Panc1 (cell line): ENCODE measurements around the gene POTEB3. TPM values are rescaled to one million over a fixed set of nuclear protein-coding genes. Genes with fewer than 3 reads are reported as not detected.
"Not testable (repeated sequence)": the region's sequence is repeated elsewhere in the genome, so short reads cannot be mapped to it uniquely, and the experiment has no call there.

Experiments
- ATAC-seq: fragments of 200-7000 bp; cut with Tn5 transposase; 2 replicates; pipeline ENCODE4 v1.9.1; 2020; ENCODE audit warnings: mild to moderate bottlenecking, moderate library complexity
- BruUV-seq: library from RNA; stranded (reverse); fragments of 400-500 nt; replicated peaks from 2 replicates; lab custom pipeline; 2021; lab: Mats Ljungman, UMichigan
- CTCF ChIA-PET: fragments of 300-600 bp; sonication (Branson Sonifier 250); formaldehyde crosslinking; loops from one replicate; lab custom pipeline; 2022; ENCODE audit warnings: antibody characterized with exemption; lab: Charles Lee
- POLR2A ChIA-PET: fragments of 300-600 bp; sonication (Branson Sonifier 250); formaldehyde crosslinking; loops from one replicate; lab custom pipeline; 2022; ENCODE audit warnings: antibody characterized with exemption; lab: Charles Lee
- DNase-seq: peaks from one replicate; pipeline ENCODE4 v3.0.0-alpha.2; 2010; ENCODE audit warnings: low read depth, low spot score
- H3K27ac ChIP-seq: 2 replicates; pipeline ENCODE4 v1.5.1; 2011; ENCODE audit warnings: mild to moderate bottlenecking, low read length, inconsistent platforms
- H3K27me3 ChIP-seq: fragments of 200-500 bp; sonication (Bioruptor generic); 2 replicates; pipeline ENCODE4 v1.6.0; 2014; ENCODE audit warnings: low read length, inconsistent platforms; ENCODE audit not compliant: control insufficient read depth, insufficient read depth
- H3K36me3 ChIP-seq: fragments of 200-500 bp; sonication (Bioruptor generic); 2 replicates; pipeline ENCODE4 v1.5.1; 2014; ENCODE audit warnings: inconsistent platforms, mild to moderate bottlenecking, low read length, moderate library complexity; ENCODE audit not compliant: control insufficient read depth, insufficient read depth
- H3K4me1 ChIP-seq: 2 replicates; pipeline ENCODE4 v1.5.1; 2011; ENCODE audit warnings: inconsistent platforms, mild to moderate bottlenecking, low read length, moderate library complexity; ENCODE audit not compliant: control insufficient read depth, insufficient read depth
- H3K4me3 ChIP-seq, 2 experiments: 2 replicates each; pipeline ENCODE4 v1.5.1; 2011 to 2012; ENCODE audit warnings: low read depth in 2 of 2, low read length in 2 of 2, mild to moderate bottlenecking in 2 of 2, inconsistent platforms in 1 of 2, moderate library complexity in 1 of 2
- H3K9me3 ChIP-seq: fragments of 200-500 bp; sonication (Bioruptor generic); 2 replicates; pipeline ENCODE4 v1.5.1; 2014; ENCODE audit warnings: low read depth, mild to moderate bottlenecking, inconsistent platforms, low read length, moderate library complexity; ENCODE audit not compliant: control insufficient read depth, insufficient read depth
- in situ Hi-C: cut with HindIII; loops from 2 replicates; pipeline ENCODE4 v1.10.0; 2016; ENCODE audit warnings: low sequenced_read_pairs, low pct_unique_long_range_greater_than_20kb
- intact Hi-C: fragments of 100-400 bp; cut with micrococcal nuclease; formaldehyde crosslinking; loops from one replicate; pipeline ENCODE4 v1.10.0; 2022; ENCODE audit not compliant: unreplicated experiment
- total RNA-seq: library from RNA; stranded (reverse); gene quantifications from one replicate; pipeline ENCODE4 v1.2.1, GENCODE V29; 2021; ENCODE audit not compliant: unreplicated experiment

Gene POTEB3
- total RNA-seq, 1 experiment from 2014 or later, result not detected

GRCh38 chr15:21398511-21398910, 41.8 kb downstream of the POTEB3 start:
- in situ Hi-C loops, DNase-seq, H3K4me1 ChIP-seq, H3K27ac ChIP-seq, H3K36me3 ChIP-seq, H3K4me3 ChIP-seq, H3K9me3 ChIP-seq, CTCF ChIA-PET, H3K27me3 ChIP-seq, intact Hi-C loops, ATAC-seq, POLR2A ChIA-PET, BruUV-seq: not testable (repeated sequence)

- H3K4me1 ChIP-seq, BruUV-seq, DNase-seq, intact Hi-C loops, H3K4me3 ChIP-seq, in situ Hi-C loops, H3K27ac ChIP-seq, POLR2A ChIA-PET, CTCF ChIA-PET, ATAC-seq, H3K36me3 ChIP-seq, H3K9me3 ChIP-seq, H3K27me3 ChIP-seq: not testable (repeated sequence)
Observed at GRCh38 chr15:21397656-21398055, 42.6 kb downstream of the POTEB3 start.

- intact Hi-C loops, CTCF ChIA-PET, BruUV-seq, H3K4me3 ChIP-seq, H3K9me3 ChIP-seq, H3K4me1 ChIP-seq, H3K27ac ChIP-seq, ATAC-seq, POLR2A ChIA-PET, DNase-seq, H3K36me3 ChIP-seq, H3K27me3 ChIP-seq, in situ Hi-C loops: not testable (repeated sequence)
Observed at GRCh38 chr15:21397186-21397585, 43.1 kb downstream of the POTEB3 start.

- H3K4me3 ChIP-seq, DNase-seq, POLR2A ChIA-PET, in situ Hi-C loops, H3K27ac ChIP-seq, ATAC-seq, BruUV-seq, H3K4me1 ChIP-seq, H3K9me3 ChIP-seq, H3K27me3 ChIP-seq, intact Hi-C loops, CTCF ChIA-PET, H3K36me3 ChIP-seq: not testable (repeated sequence)
Observed at GRCh38 chr15:21385961-21386360, 54.3 kb downstream of the POTEB3 start.

- in situ Hi-C loops, intact Hi-C loops, POLR2A ChIA-PET: not testable (repeated sequence)
Observed at GRCh38 chr15:21383866-21384485, 56.3 kb downstream of the POTEB3 start.

GRCh38 chr15:21373682-21374081, 66.6 kb downstream of the POTEB3 start:
- not testable (repeated sequence) for ATAC-seq

More at GRCh38 chr15:21383866-21384485, 56.3 kb downstream of the POTEB3 start:
- H3K27me3 ChIP-seq, H3K36me3 ChIP-seq, H3K4me3 ChIP-seq, H3K9me3 ChIP-seq, ATAC-seq, CTCF ChIA-PET, H3K4me1 ChIP-seq, DNase-seq, BruUV-seq, H3K27ac ChIP-seq: not testable (repeated sequence)

GRCh38 chr15:21369177-21369576, 71.1 kb downstream of the POTEB3 start:
- H3K27me3 ChIP-seq, BruUV-seq, H3K27ac ChIP-seq, DNase-seq, POLR2A ChIA-PET, in situ Hi-C loops, intact Hi-C loops, CTCF ChIA-PET, H3K36me3 ChIP-seq, H3K9me3 ChIP-seq, H3K4me1 ChIP-seq, H3K4me3 ChIP-seq, ATAC-seq: not testable (repeated sequence)

More at GRCh38 chr15:21373682-21374081, 66.6 kb downstream of the POTEB3 start:
- H3K36me3 ChIP-seq, CTCF ChIA-PET, H3K4me3 ChIP-seq, H3K27me3 ChIP-seq, intact Hi-C loops, in situ Hi-C loops, H3K4me1 ChIP-seq, BruUV-seq, H3K9me3 ChIP-seq, DNase-seq, H3K27ac ChIP-seq, POLR2A ChIA-PET: not testable (repeated sequence)
